HUDEP-2 (cell line): Measurements from ENCODE around the gene LINGO4.

Experiments
- DNase-seq, 76 experiments: peaks; one replicate each; lab custom pipeline; 2025; ENCODE audit not compliant: unreplicated experiment in 76 of 76; lab: John Stamatoyannopoulos, UW

Gene LINGO4

DNA sequence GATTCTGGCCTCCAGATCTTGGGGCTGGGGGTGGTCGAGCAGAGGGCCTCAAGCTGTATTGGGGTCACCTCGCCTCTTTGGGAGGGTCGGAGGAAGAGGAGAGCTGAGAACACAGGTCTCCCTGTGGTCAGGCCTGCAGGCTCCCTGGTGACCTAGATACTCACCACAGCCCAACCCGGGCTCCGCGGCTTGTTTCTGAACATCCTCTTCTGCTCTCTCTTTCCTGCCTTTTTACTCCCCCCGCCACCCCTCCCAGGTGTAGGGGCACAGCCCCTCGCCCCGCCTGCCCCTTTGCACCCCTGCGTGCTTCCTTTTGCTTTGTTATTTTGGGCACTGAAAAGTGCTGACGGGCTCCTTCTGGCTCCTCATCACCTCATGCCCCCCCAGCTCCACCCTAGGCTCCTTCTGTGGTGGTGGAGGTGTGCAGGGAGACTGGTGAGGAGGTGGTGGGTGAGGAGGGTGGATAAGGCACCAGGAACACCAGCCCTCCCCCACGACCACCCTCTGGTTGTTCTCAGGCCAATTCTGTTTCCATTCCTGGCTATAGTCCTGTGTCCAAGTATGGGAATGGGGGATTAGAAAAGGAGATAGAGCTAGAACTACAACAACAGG lies 10.6 kb upstream of the LINGO4 start:
- DNase-seq, result no peak

DNA sequence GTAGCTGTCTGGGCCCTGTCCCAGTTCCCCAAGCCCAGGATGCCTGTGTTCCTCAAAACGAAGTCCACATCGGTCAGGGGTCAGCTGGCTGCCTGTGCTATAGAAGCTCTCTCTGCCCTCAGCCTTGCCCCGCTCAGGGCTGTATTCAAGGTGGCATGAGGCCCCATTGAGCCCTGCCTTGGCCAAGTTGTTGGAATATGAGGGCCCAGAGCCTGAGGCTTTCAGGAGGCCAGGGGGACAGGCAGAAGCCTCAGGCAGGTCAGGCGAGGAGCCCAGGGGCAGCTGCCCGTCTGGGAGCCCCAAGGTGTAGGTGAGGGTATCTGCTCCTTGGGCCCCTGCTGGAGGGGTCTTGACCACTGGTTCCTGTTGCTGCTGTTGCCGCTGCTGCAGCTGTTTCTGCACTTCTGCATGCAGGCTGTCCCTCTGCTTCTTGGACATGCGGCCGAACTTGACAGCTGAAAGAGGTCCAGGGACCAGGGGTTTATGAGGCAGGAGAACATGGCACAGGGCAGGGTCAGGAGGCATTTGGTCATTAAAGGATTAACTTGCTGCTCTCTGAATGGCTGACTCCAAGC lies 9.8 kb upstream of the LINGO4 start:
- no peak for DNase-seq

DNA sequence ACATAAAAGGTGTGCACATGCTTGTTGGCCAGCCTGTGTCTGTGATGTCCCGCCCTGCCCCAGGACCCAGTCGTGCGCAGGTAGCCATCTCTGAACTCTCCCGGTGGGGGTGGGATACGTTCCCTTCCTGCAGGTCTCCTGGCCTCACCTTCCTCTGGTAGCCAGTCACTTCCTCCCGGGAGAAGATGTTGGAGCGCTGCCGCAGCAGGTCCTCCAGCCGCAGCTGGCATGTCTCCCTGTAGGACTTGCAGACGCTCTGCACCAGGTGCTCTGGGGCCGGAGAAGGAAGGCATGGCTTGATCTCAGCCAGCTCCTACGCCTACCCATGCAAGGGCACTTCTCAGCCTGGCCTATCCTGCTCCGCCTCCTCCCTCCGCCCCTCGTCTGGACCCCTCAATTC lies 9.2 kb upstream of the LINGO4 start:
- DNase-seq, result no peak

DNA sequence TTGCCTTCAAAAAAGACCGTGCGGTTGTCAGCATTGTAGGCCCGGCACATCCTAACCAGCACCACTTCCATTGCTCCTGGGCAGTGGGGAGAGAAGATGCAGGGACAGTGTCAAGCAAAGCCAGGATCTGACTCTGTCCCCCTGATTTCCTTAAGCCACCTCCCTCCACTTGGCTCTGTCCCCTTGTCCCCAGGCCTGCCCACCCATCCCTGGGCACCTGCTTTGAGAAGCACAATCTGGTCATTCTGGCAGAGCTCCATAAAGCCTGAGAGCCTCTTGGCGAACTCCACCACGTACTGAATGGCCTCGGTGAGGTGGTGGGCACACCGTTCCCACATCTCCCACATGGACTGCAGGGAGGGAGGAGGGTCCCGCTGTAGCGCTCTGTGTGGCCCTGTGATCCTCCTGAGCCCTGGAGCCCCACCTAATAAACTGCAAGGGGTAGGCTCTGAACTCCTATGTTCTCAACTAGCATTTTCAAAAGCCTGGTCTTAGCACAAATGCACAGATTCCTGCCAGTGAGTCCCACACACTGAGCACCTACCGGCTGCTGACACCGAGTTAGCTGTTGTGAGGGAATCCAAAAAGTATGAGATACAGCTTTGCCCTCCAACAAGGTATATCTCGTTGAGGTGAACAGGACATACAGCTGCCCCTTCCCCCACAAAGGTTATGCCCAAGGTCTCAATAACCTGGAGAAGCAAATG lies 8.2 kb upstream of the LINGO4 start:
- DNase-seq, result no peak

DNA sequence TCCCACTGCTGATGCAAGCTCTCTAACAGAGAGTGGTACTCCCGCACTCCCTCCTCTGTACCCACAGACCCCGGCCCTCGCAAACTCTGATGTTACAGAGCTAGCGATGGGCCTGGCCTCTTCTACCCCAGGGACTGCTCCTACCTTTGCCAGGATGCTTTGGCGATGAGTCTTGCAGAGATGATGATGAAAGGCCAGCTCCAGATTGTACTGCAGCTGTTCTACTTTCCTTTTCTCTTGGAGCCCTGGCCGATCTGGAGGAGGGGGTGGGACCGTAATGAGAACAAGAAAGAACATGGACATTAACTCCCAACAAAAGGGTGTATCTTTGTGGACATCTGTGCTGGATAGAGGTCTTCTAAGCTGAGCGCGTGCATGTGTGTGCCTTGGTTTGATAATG lies 6.0 kb upstream of the LINGO4 start:
- no peak for DNase-seq

DNA sequence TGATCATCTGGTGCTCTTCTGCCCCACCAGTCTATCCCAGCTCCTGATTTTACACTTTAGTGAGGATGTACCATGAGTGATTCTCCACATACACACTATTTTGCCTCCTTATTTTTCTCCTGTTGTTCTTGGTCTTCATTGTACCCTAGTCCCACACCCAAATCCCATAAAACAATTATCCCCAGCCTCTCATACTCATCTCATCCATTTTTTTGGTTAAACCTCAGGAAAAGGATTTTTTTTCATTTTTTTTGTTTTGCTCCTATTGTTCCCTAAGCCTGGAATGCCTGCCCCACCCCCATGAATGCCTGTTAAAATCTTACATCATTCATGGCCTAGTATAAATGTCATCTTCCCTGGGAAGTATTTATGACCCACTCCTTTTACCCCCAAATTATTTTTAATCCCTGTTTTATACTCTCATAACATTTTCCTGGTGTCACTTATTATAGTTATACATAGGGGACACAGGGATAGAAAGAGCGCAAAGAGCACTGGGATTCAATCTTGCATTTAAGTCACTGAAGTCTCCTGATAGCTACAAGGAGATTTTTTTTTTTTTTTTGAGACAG lies 4.9 kb upstream of the LINGO4 start:
- no peak for DNase-seq

DNA sequence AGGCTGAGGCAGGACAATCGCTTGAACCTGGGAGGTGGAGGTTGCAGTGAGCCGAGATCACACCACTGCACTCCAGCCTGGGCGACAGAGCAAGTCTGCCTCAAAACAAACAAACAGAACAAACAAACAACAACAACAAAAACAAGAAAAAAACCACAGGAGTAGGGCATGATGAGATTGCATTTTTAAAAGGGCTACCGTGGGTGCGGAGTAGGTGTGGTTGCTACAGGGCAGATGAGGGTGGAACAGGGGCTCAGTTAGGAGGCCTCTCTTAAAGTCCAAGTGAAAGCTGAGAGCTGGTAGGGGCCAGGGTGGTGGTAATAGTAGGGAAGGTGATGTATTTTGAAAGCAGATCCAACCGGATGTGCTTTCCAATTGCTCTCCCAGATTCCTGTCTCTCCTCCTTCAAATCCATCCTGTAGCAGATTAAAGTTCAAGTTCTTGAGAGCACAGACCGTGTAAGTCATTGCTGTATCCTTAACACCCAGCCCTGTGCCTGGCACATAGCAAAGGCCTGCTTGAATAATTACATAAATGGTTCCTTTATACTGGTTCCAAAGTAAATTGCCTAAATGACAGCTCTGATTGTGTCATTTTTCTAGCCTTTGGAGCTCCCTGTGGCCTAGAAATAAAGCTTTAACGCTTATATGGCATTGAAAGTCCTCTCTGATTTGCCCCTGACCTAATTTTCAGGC lies 4.2 kb upstream of the LINGO4 start:
- no peak for DNase-seq

DNA sequence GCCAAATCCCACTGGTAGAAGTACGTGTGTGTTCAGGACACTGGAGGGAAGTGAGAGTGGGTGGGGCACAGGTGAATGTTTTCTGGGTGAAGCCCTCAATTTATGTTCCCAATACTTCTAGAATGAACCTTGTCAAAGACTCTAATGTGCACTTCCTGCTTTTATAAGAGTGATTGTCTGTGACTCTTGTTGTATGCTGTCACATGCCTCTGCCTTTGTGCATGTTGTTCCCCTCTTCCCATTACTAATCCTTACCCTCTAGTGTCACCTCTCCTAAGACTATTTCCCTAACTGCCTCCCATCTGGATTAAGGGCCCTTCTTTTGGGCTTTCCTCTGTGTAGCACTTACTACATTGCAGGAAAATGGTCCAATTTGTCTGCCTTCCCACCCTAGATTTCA lies 2.5 kb upstream of the LINGO4 start:
- no peak for DNase-seq

DNA sequence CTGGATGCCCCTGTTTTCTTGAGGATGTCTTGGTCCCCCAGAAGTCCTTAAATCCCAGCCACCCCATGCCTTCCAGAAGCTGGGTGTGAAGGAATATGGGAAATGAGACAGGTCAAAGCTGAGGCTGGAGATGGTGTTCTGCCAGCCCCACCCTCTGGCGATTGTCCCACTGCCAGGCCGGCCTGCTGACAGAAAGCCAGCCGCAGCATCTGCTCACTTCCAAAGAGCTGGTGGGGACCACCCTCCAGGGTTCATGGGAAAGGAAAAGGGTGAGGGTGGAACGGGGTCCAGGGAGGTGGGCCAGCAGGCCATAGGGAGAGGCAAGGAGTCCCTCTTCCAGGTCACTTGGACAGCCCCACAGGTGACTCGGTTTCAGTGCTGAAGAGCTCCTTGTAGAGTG lies 1.9 kb upstream of the LINGO4 start:
- no peak for DNase-seq

DNA sequence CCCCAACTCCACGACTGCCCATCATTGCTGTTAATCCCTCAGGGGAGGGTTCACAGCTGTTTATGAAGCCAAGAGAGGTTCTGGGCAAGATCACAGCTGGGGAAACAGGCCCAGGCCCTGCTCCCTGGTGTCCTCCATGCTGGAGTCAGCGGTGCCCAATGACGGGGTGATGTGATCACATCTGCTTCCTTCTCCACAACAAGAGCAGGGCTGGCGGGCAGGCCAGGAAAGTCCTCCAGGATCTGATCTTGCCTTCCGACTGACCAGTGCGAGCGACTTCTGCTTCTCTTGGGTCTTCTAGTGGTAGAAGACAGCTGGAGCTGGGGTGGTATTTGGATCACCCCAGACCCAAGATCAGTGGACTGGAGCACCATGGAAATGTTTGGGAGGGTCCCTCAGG lies 951 bp upstream of the LINGO4 start:
- no peak for DNase-seq

DNA sequence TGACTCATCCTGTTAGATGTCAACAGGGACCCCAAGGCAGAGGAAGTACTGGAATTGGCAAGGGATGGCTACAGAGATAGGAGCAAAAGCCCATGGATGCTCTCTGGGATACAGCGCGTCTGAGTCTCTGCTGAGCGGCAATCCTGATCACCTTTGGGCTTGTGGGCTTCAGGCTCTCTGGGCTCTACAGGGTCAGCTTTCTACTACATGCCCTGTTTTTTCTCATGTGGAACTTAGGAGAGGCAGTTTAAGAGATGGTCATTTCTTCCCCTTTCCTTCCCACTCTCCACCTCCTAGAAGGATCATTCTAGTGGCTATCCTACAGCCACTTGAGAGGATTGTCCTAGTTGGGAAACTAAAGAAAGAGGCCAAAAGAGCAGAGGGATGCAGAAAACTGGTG lies 1.3 kb downstream of the LINGO4 start:
- no peak for DNase-seq

DNA sequence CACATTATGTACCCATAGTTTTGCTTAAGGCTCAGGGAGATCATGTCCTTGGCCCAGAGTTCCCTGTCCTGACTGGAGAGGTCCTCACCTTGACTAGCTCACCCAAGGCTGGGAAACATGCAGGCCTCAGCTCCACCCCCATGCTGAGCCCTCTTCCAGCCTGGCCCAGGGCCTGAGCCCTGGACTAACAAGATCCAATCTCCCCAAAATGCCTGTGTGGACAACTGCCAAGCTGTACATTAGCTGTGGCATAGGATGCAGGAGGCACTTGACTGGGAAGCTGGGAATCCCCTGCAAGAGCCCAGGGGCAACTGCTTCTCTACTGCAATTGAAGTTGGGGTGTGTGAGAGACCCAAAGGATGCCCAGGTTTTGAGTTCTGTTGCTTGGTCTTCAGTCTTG lies 2.1 kb downstream of the LINGO4 start:
- DNase-seq, result no peak

DNA sequence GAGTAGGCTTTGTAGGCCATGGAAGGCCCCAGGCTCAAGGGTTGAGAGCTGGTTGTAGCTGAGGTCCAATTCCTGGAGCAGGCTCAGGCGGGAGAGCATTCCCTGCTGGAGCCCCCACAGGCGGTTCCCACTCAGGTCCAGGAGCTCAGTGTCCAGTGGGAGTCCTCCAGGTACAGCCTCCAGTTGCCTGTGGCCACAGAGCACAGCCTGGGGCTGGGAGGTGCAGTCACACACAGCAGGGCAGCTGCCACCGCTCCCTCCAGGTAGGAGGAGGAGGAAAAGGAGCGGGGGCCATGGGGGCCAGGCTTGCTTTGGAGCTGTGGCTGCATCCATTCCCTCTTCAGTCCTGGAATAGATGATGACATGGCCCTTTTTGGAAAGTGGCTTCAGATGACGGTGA lies 2.8 kb downstream of the LINGO4 start:
- no peak for DNase-seq

DNA sequence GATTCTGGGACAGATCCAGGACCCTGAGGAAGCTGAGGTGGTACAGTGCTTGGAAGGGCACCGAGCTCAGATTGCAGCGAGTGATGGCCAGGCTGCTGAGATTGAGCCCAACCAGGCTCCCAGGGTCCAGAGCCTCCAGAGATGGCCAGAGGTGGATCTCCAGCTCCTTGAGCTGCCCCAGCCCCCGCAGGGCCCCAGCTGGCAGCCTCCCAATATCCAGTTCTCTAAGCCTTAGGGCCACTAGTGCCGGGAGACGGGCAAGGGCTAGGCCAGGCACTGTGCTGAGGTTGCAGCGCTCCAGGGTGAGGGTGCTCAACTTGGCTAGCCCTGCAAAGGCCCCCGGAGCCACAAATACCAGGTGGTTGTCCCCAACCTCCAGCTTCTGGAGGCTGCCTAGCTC lies 3.4 kb downstream of the LINGO4 start:
- no peak for DNase-seq

DNA sequence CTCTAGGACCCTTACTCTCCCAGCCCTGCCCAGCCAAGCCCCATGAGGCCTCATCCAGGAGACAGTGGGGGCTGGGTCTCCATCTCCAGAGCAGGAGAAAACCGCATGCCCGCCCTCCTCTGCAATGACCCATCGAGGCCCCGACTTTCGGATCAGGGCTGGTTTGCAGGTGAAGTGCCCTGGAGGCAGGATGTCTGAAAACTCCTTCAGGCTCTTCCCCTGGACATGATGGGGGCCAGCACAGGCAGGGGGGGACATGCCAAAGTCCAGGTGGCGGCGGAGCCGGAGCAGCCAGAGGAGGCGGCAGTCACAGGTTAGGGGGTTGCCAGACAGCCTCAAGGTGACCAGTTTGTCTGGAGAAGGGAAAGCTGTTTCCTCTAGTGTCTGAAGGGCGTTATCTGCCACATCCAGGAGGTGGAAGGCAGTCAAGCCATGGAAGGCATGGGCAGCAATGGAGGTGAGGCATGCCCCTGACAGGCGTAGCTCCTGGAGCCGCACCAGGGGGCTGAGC lies 3.9 kb downstream of the LINGO4 start:
- no peak for DNase-seq

DNA sequence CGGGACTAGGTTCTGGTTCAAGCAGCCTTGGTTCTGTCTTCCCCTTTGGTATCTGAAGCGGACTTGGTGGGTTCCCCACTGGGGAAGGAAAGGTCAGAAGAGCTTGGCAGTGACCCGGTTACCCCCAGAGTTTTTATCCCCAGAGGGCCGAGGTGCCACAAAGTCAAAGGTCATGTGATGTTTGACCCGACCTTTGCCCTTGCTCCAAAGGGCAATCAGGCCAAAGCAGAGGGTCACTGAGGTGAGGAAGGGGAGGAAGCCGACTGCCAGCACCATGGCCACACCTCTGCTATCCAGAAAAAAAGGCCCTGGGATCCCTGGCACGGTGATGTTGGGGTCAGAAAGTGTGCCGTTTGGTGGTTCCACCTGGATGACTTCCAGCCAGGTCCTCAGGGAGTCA lies 4.4 kb downstream of the LINGO4 start:
- DNase-seq, result no peak

DNA sequence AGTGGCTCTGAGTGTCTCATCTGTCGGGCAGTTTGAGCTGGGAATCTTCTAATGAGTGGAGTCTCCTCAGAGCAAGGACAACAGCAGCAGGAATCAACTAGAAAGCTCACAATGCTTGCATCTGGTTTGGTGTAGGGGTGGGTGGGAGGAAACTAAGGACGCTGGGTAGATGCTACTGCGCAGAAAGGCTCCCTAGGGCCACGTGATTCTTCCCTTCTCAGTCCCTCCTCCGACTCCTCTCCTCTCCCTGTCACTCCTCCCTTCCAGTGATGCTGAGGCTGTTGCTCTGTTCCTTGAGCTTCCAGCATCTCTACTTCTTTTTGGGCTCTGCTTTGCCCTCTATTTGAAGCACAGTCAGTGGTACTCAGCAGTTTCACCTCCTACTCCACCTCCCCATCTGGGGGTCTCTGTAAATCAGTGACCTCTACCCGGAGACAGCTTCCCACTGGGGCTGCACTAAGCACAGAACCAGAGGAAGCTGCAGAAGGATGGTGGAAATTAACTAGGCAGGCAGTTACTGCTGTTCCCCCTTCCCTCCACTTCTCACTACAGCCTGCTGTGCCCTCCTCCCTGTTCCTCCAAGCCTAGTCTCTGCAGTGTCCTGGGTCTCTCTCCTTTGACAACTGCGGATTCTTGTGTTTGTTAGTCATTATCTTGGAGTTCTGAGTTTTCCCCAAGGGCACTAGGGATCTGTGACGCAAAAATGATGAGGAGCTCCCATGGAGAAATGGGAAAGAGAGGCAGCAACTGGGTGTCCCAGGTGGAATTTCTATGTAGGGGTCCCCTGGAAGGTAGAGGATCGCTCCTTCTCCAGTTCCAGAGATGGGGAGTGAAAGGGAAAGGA lies 5.8 kb downstream of the LINGO4 start:
- no peak for DNase-seq

DNA sequence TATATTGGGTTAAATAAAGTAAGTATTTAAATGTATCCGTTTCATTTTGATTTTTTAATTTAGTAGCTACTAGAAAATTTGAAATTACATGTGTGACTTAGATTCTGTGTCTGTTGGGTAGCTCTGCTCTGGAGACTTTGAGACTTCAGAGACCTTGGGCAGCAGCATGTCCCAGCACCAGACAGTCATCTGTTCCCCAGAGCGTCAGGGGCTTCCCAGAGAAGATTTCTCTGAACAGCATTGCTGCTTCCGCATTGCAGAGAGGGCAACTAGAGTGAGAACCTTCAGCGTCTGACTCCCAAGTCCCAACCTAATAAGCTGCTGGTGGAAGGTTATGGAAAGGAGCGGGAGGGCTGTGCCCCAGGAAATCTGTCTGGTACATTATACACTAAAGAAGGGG lies 6.6 kb downstream of the LINGO4 start:
- no peak for DNase-seq

DNA sequence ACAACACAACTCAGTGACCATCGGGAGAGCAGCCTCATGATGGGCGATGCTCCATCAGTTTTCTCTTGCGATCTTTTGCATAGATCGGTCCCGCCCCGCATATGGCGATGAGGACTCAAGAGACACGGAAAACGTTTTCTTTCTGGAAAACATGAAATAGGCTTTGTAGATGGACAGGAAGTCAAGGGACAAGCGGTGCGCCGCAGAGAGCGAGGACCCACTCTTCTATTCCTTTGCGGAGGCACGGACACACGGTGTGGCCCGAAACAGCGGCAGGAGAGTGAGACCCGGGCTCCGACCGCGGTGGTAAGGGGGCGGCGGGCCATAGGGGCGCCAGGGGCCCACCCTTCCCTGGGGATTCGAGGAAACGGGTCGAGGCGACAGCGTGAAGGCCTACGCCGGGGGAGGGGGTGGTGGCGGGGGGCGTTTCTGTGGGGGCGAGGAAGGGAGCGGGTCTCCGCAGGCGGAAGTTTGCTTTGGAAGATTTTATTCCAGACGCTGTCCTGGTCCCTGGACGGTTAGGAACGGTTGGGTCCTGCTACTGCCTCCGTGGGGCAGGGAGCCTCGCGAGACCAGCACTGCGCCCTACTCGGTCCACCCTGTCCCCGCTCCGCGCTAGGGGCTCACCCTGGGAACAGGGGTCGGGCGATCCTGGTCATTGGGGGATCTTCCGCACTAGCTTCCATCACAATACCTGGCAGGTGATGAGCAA lies 14.1 kb downstream of the LINGO4 start:
- DNase-seq, result peak in 1 of 76 experiments; percentile 14
